GM10248 (cell line): Measurements from ENCODE around the gene FRMPD1.

Experiments used
- CTCF ChIA-PET: fragments of 300-600 bp; sonication (Branson Sonifier 250); formaldehyde crosslinking; extraction: SDS; loops from one replicate; lab custom pipeline; 2021; ENCODE audit warnings: antibody characterized with exemption; lab: Yijun Ruan, JAX
- POLR2A ChIA-PET: fragments of 350-650 bp; sonication (Branson Sonifier 250); formaldehyde crosslinking; extraction: SDS; loops from one replicate; lab custom pipeline; 2020; ENCODE audit warnings: antibody characterized with exemption; lab: Yijun Ruan, JAX
- DNase-seq: peaks from one replicate; pipeline ENCODE4 v3.0.0; 2012; ENCODE audit errors: extremely low spot score
- CTCF ChIP-seq: IDR thresholded peaks from 2 replicates; pipeline ENCODE4 v1.5.1; 2012; ENCODE audit warnings: mild to moderate bottlenecking, low read depth; ENCODE audit errors: extremely low read depth, missing control alignments, control extremely low read depth

The FRMPD1 gene

GRCh38 chr9:37639109-37639762 is 11.5 kb upstream of the FRMPD1 start:
- no peak for TF ChIP-seq CTCF
- ChIA-PET POLR2A (no interaction called here), CTCF (interaction anchor here (1.0 to 1.2 kb wide), 3 partner anchors 10 to 40 kb away, joined by 3 read pairs; no protein-coding TSS in a partner anchor)
- DNase-seq, result no peak

- POLR2A ChIA-PET, result no interaction called here
- no peak for DNase-seq
- CTCF ChIA-PET, result interaction anchor here (1.0 to 1.8 kb wide), 4 partner anchors 11 to 40 kb away, joined by 3 to 5 read pairs (median 3); no protein-coding TSS in a partner anchor
- no peak for TF ChIP-seq CTCF
Measured at GRCh38 chr9:37639841-37640240, 10.9 kb upstream of the FRMPD1 start.

GRCh38 chr9:37640246-37640645 is 10.5 kb upstream of the FRMPD1 start:
- TF ChIP-seq CTCF, result no peak
- ChIA-PET POLR2A (no interaction called here), CTCF (interaction anchor here (1.0 to 1.8 kb wide), 3 partner anchors 11 to 22 kb away, joined by 3 to 5 read pairs (median 3); no protein-coding TSS in a partner anchor)
- DNase-seq, result no peak

- no peak for TF ChIP-seq CTCF
- CTCF ChIA-PET, result interaction anchor here (0.8 to 2.0 kb wide), 4 partner anchors 11 to 20 kb away, joined by 4 to 5 read pairs (median 4); no protein-coding TSS in a partner anchor
- DNase-seq, result no peak
- POLR2A ChIA-PET, result no interaction called here
Measured at GRCh38 chr9:37641331-37641730, 9.4 kb upstream of the FRMPD1 start.

GRCh38 chr9:37643214-37643613 is 7.5 kb upstream of the FRMPD1 start:
- no peak for DNase-seq
- no peak for TF ChIP-seq CTCF
- CTCF ChIA-PET, result interaction anchor here (2.0 kb wide), 1 partner anchor 20 kb away, joined by 4 read pairs; no protein-coding TSS in a partner anchor
- POLR2A ChIA-PET, result no interaction called here

GRCh38 chr9:37645903-37646506 is 4.7 kb upstream of the FRMPD1 start:
- no peak for DNase-seq
- TF ChIP-seq CTCF, result no peak
- CTCF ChIA-PET, result interaction anchor here (1.0 to 1.4 kb wide), 4 partner anchors 15 to 37 kb away, joined by 3 to 4 read pairs (median 3); no protein-coding TSS in a partner anchor
- POLR2A ChIA-PET, result no interaction called here
